HG02588 (cell line): ENCODE results near the gene NUPR1.
"Not testable (repeated sequence)": the region's sequence is repeated elsewhere in the genome, so short reads cannot be mapped to it uniquely, and the experiment has no call there.

Experiments
- ATAC-seq: cut with Tn5 transposase; IDR thresholded peaks from one replicate; pipeline ENCODE4 v1.9.1; 2021; ENCODE audit warnings: mild to moderate bottlenecking, moderate library complexity; ENCODE audit not compliant: unreplicated experiment

Gene NUPR1, protein sequence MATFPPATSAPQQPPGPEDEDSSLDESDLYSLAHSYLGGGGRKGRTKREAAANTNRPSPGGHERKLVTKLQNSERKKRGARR

DNA sequence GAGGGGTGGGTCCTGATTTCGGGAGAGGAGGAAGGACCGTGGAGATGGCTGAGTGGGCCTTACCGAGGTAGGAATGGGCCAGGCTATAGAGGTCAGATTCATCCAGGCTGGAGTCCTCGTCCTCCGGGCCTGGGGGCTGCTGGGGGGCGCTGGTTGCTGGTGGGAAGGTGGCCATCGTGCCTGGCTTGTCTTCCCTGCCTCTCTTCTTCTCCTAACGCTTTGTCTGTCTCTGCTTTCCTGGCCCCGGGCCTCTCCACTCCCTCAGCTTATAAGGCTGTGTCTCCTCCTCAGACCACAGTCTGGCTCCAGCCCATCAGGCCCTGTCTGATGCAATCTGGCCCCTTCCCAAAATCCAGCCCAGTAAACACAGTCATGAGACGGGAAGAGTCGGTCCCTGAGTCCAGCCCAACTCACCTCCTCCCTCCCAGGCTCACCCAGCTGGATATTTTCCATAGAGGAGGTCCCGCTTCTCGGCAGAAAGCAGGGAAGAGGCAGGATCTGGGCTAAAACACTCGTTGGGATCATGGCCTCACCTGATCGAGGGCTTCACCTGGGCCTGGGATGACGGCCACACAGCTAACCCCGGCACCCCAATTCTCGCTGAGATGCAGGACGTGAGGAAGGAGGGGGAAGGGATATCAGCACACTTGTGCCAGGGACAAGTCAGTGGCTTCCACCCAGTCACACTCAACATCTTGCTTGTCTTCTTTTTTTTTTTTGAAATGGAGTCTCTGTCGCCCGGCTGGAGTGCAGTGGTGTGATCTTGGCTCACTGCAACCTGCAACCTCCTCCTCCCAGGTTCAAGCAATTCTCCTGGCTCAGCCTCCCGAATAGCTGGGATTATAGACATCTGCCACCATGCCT is at the start of gene NUPR1:
NUPR1 (minus strand) TSS at position 242 of the 864 bp plus-strand sequence; CDS start at position 175, 67 bp downstream.
- no peak for ATAC-seq

DNA sequence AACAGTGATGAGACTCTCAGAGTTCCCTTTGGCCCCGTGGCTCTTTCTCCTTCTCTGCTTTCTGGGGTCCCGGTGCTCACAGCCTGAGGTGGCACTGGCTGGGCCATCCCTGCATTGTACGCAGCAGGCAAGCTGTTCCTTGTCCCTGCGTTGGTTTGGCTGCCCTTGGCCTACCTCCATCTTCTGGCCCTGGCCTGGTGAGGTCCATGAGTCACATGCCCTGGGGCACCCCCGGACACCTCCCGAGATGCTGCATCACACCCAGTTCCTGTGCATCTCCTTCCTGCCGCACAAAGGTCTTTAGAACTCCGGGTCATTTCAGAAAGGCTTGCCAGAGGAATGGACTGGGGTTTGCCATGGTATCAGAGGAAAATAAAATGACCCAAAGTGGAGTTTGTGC is 48.6 kb upstream of the NUPR1 start:
- no peak for ATAC-seq

GRCh38 chr16:28586466-28586865 is 47.7 kb upstream of the NUPR1 start:
- no peak for ATAC-seq

GRCh38 chr16:28585674-28586073 is 46.9 kb upstream of the NUPR1 start:
- no peak for ATAC-seq

GRCh38 chr16:28580726-28581315 is 42.0 kb upstream of the NUPR1 start:
- no peak for ATAC-seq

DNA sequence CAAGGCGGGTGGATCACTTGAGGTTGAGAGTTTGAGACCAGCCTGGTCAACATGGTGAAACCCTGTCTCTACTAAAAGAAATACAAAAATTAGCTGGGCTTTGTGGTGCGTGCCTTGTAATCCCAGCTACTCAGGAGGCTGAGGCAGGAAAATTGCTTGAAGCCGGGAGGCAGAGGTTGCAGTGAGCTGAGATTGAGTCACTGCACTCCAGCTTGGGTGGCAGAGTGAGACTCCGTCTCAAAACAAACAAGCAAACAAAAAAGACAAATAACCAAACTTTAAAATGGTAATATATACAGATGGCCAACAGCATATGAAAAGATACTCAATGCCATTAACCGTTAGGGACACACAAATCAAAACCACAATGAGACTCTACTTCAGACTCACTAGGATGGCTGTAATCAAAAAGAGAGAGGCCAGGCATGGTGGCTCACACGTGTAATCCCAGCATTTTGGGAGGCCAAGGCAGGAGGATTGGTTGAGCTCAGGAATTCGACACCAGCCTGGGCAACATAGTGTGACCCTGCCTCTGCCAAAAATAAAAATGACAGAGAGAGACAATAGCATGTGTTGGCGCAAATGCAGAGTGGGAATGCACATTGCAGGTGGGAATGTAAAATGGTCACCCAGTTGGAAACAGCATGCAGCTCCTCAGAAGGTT is 36.8 kb upstream of the NUPR1 start:
- ATAC-seq: no peak

- no peak for ATAC-seq
These were observed 36.2 kb upstream of the NUPR1 start for GRCh38 chr16:28574925-28575324.

DNA sequence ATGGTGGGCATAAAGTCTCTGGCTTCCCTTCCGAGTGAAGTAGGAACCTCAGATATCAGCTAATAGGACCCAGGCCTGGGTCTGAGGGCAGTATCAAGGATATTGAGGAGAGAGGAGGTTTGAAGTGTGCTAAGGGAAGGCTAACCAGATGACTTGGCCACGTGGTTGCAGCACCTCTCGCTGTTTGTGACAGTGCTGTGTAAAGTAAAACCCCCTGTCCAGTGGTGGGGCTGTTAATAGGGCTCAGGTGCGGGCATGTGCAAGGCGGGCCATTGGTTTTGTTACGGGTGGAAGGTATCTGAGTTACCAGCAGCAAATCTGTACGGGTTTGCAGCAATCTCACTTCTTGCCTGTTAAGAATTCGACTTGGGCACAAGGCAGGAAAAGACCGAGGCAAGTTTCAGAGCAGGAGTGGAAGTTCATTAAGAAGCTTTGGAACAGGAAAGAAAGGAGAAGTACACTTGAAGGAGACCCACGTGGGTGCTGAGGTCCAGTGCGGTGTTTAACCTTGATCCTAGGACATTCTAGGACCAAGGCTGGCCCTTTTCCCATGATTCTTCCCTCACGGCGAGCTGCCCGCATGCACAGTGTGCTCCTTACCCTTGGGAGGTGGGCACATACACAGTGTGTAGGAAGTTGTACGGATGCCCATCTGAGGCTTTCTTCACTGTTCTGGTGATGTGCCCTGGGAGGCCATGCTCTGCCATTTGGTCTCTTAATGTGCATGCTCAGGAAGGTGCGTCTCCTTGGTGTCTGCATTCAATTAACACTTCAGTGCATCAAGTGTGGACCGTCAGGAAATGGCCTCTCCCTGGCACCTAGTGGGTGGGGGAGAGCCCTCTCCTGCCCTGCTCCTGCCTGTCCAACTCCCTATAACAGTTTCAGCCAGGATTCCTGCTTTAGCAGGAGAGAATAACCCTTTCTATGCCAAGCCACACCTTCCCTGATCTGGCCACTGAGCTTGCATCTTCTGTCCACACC is 35.3 kb upstream of the NUPR1 start:
- no peak for ATAC-seq

DNA sequence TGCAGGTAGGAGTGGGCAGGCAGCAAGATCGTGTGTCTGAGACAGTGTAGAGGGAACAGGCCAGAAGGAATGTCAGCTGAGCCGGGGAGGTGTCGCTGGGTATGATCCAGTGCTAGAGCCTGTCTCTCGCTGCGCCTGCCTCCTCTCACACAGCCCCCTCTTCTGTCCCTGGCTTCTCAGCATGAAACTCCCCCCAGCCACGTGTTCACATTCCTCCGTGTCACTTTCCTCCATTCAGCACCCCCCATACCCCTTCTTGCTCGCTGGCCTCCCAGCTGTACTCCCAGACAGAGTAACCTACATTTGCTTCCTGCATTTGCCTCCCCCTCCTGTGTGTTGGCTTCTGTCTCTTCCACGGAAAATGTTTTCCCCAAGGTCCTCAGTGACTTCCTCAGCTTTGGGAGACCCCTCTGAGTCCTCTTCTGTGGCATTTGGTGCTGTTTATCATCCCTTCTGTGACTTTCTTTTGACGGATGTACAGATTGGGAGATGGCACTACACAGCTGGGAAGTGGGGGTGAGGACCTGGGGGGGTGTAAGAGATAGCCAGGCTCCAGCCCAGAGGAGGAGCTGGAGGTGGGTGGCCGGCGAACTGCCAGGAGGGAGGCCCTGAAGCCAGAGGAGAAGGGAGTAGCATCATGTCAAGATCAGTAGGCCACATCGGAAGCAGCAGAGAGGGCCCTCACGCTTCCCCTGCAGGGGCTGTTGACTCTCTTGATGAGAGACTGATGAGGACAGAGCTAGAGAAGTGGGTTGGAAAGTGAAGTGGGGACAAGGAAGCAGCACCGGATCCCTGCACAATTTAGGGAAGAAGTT is 34.1 kb upstream of the NUPR1 start:
- ATAC-seq: no peak

GRCh38 chr16:28569968-28570752 is 31.4 kb upstream of the NUPR1 start:
- ATAC-seq: no peak

DNA sequence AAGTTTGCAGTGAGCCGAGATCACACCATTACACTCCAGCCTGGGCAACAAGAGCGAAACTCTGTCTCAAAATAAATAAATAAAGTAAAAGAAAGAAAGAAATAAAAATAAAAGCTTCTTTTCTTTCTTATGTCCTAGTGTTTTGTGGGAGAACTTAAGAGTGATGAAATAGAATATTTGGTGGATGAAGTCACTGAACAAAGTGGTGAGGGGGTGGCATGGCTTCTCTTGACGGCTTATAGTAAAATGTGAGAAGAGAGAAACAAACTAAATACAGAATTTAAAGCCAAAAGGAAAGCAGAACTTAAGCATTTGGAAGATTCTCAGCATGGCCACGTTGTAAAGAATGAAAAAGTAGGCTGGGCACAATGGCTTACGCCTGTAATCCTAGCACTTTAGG is 30.2 kb upstream of the NUPR1 start:
- ATAC-seq: no peak

DNA sequence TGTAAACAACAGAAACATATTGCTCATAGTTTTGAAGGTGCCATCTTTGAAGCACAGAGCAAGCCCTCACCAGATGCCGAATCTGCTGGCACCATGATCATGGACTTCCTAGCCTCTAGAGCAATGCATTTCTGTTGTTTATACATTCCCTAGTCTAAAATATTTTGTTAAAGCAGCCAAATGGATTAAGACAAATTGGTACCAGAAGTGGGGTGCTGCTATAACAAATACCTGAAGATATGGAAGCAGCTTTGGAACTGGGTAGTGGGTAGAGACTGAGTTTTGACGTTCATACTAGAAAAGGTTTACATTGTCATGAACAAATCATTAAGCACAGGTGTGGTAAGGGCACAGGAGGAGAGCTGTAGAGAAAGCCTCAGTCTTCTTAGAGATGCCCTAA is 28.5 kb upstream of the NUPR1 start:
- no peak for ATAC-seq

- not testable (repeated sequence) for ATAC-seq
These were observed 27.6 kb upstream of the NUPR1 start for GRCh38 chr16:28566233-28566925.

DNA sequence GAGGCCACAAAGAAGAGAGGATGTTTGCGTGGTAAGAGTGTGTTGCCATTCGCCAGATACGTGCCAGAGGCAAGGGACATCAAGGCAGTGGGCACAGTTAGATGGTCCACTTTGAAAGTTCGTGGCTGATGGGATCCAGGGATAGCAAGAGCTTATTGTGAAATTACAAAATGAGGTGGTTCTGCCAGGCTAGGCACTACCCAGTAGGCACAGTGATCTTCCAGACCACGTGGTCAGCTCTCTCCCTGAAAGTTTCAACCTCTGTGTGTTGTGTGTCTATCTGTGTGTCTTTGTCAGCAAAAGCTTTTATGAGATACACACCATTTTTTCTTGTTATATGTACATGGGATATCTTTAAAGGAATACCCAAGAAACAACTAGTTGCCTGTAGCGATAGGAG is 24.4 kb upstream of the NUPR1 start:
- no peak for ATAC-seq

DNA sequence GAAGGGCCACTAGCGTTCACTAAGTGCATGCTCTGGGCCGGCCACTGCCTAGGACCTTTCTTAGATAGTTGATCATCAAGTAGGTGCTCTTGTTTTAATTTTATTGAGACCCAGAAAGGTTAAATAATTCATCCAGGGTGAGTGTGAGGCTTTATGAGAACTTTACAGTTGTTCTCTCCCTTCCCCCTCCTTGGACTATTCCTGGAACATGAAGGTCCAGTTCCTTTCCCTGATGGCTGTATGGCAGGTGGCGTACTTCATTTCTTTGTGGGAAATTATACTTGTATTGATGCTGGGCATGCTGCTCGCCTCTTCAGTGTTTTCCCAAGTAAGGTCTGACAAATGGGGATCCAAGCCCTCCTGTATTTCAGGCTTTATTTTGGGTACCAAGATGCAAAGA is 23.4 kb upstream of the NUPR1 start:
- ATAC-seq: no peak

- ATAC-seq: no peak
These were observed 22.9 kb upstream of the NUPR1 start for GRCh38 chr16:28561557-28562187.

- no peak for ATAC-seq
These were observed 19.7 kb upstream of the NUPR1 start for GRCh38 chr16:28558456-28558855.

DNA sequence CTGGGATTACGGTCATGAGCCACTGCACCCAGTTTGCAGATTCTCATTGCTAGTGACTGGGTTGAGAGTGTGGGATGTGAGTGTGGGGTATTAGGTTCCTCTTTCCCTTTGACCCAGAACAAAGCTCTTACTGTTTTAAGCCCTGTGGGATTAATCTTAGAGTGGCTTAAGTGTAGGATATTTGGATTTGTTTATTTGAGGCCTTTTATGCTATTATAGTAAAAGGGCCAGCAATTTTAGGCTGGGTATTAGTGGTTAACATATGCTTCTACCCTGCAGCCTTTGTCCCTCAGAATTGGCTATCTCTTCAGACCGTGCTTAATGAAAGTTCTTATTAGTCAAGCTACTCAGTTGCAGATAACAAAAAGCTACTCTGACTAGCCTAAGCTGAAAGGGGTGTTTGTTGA is 18.1 kb upstream of the NUPR1 start:
- ATAC-seq: no peak
